ENCODE data around the gene INTS1.
"Not testable (repeated sequence)": the region's sequence is repeated elsewhere in the genome, so short reads cannot be mapped to it uniquely, and the experiment has no call there.

INTS1 gene

DNA sequence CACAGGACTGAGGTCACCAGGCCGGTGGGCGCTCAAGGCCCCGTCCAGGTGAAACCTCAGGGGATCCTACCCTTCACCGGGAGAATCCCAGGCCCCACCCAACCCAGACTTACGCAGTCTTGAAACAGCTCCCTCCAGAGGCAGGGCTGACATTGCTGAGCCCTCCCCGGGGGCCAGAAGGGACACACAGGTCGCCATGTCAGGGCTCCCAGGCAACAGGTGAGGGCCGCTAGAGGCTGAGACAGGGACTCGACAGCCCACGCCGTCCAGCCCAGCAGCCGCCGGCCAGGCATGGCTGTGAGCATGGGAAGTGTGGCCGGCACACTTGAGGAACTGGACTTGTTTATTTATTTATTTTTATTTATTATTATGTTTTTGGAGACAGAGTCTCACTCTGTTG, 55.2 kb downstream of the INTS1 start:
- no peak for DNase-seq
- Histone ChIP-seq H3K36me3 (replicated peaks) (peaks cover 14% of the 10 kb centered on the region), H3K27me3 (replicated peaks) (no peaks in the 10 kb centered on the region)

GRCh38 chr7:1447551-1448244, 56.5 kb downstream of the INTS1 start:
- in situ Hi-C loops (cut with HindIII; ENCODE audit: low pct_ligation_motif_present, low sequenced_read_pairs), result no loop called here
- no peaks in the 10 kb centered on the region for H3K27me3 ChIP-seq (replicated peaks)
- no peak for TF ChIP-seq CTCF (IDR thresholded peaks at IDR 0.05; ENCODE audit: low read depth, low read length, missing control alignments)
- H3K36me3 ChIP-seq (replicated peaks), result peaks cover 19% of the 10 kb centered on the region
- no peak overlapping the region for H3K4me3 ChIP-seq (ENCODE audit: low read depth, low read length)
- no peak overlapping the region for H3K27ac ChIP-seq
- no peak for DNase-seq

More for the DNA sequence above, 55.2 kb downstream of the INTS1 start:
- H3K4me3 ChIP-seq (ENCODE audit: low read depth, low read length), result no peak overlapping the region
- in situ Hi-C loops (cut with HindIII; ENCODE audit: low pct_ligation_motif_present, low sequenced_read_pairs), result no loop called here
- TF ChIP-seq CTCF (IDR thresholded peaks at IDR 0.05; ENCODE audit: low read depth, low read length, missing control alignments), result no peak
- H3K27ac ChIP-seq, result no peak overlapping the region

DNA sequence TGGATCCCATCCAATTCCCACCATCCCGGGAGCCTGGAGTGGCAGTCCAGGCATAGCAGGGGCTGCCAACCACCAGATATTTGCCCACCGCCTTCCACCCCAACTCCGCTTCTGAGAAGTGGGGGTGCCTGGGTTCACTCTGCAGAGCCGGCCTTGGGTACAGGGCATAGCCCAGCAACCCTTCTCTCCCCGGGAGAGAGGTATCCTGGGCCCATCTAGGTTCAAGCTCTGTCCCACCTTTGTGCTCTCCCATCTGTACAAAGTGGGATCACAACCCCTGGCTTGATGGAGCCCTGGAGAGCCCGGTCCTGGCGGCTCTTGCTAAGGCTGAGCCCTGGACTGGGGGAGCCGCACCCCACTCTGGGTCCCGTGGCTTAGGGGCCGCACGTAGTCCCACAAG, 57.1 kb downstream of the INTS1 start:
- in situ Hi-C loops (cut with HindIII; ENCODE audit: low pct_ligation_motif_present, low sequenced_read_pairs), result no loop called here
- H3K27me3 ChIP-seq (replicated peaks), result no peaks in the 10 kb centered on the region
- H3K27ac ChIP-seq, result no peak overlapping the region
- H3K36me3 ChIP-seq (replicated peaks), result peaks cover 19% of the 10 kb centered on the region
- H3K4me3 ChIP-seq (ENCODE audit: low read depth, low read length), result no peak overlapping the region
- TF ChIP-seq CTCF (IDR thresholded peaks at IDR 0.05; ENCODE audit: low read depth, low read length, missing control alignments), result no peak
- no peak for DNase-seq

GRCh38 chr7:1446620-1447032, 57.6 kb downstream of the INTS1 start:
- no peak for TF ChIP-seq CTCF (IDR thresholded peaks at IDR 0.05; ENCODE audit: low read depth, low read length, missing control alignments)
- Histone ChIP-seq H3K27ac (no peak overlapping the region), H3K27me3 (replicated peaks) (no peaks in the 10 kb centered on the region), H3K36me3 (replicated peaks) (peaks cover 23% of the 10 kb centered on the region), H3K4me3 (ENCODE audit: low read depth, low read length) (no peak overlapping the region)
- in situ Hi-C loops (cut with HindIII; ENCODE audit: low pct_ligation_motif_present, low sequenced_read_pairs), result no loop called here
- DNase-seq, result no peak

DNA sequence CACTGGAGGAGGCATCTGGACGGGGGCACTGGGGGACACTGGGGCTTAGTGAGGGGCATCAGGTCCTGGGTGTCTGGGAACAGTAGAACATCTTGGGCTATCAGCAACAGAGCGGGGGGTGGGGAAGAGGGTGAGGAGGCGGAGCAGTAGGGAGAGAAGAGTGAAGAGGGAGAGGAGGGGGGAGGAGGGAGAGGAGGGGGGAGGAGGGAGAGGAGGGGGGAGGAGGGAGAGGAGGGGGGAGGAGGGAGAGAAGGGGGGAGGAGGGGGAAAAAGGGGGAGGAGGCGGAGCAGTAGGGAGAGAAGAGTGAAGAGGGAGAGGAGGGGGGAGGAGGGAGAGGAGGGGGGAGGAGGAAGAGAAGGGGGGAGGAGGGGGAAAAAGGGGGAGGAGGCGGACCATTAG, 58.2 kb downstream of the INTS1 start:
- peaks cover 26% of the 10 kb centered on the region for H3K36me3 ChIP-seq (replicated peaks)
- in situ Hi-C loops (cut with HindIII; ENCODE audit: low pct_ligation_motif_present, low sequenced_read_pairs); H3K4me3 ChIP-seq (ENCODE audit: low read depth, low read length); H3K27ac ChIP-seq; H3K27me3 ChIP-seq (replicated peaks); DNase-seq: not testable (repeated sequence)

DNA sequence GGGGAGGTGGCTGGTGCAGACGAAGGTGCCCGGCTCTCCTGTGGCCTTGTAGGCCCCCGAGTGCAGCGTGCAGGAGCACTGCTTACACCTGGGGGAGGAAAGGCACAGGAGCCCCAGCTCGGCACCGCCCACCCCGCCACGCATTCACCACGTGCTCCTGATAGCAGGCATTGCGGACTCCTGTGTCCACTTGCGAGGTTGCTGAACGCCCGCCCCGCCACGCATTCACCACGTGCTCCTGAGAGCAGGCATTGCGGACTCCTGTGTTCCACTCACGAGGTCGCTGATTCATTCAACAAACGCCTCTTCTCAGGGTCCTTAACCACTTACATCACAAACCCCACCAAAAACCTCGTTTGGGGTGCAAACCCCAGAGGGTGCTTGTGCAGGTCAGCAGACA, 58.8 kb downstream of the INTS1 start:
- H3K27ac ChIP-seq, result no peak overlapping the region
- in situ Hi-C loops (cut with HindIII; ENCODE audit: low pct_ligation_motif_present, low sequenced_read_pairs), result no loop called here
- H3K4me3 ChIP-seq (ENCODE audit: low read depth, low read length), result no peak overlapping the region
- peaks cover 31% of the 10 kb centered on the region for H3K36me3 ChIP-seq (replicated peaks)
- TF ChIP-seq CTCF (IDR thresholded peaks at IDR 0.05; ENCODE audit: low read depth, low read length, missing control alignments), result no peak
- H3K27me3 ChIP-seq (replicated peaks), result no peaks in the 10 kb centered on the region
- DNase-seq, result no peak
